NOMO-1 (cell line): ENCODE results near the gene NPAS3.

Experiments
- DNase-seq, 2 experiments: peaks; one replicate each; lab custom pipeline; 2025; ENCODE audit not compliant: unreplicated experiment in 2 of 2; lab: John Stamatoyannopoulos, UW

Gene NPAS3

GRCh38 chr14:33493266-33493665, 554.6 kb downstream of the NPAS3 start:
- no peak for DNase-seq

- no peak for DNase-seq
These were observed 555.3 kb downstream of the NPAS3 start for GRCh38 chr14:33493990-33494389.

GRCh38 chr14:33499687-33500086, 561.0 kb downstream of the NPAS3 start:
- DNase-seq: no peak

GRCh38 chr14:33504246-33505099, 565.8 kb downstream of the NPAS3 start:
- DNase-seq: no peak

GRCh38 chr14:33505266-33505962, 566.7 kb downstream of the NPAS3 start:
- no peak for DNase-seq

GRCh38 chr14:33505963-33506329, 567.3 kb downstream of the NPAS3 start:
- DNase-seq: no peak

- no peak for DNase-seq
These were observed 569.7 kb downstream of the NPAS3 start for GRCh38 chr14:33508126-33509062.

- no peak for DNase-seq
These were observed 570.8 kb downstream of the NPAS3 start for GRCh38 chr14:33509454-33509853.

GRCh38 chr14:33510063-33510481, 571.4 kb downstream of the NPAS3 start:
- DNase-seq: no peak

GRCh38 chr14:33510991-33511390, 572.3 kb downstream of the NPAS3 start:
- DNase-seq: no peak

GRCh38 chr14:33511851-33512640, 573.4 kb downstream of the NPAS3 start:
- no peak for DNase-seq

GRCh38 chr14:33515441-33515840, 576.8 kb downstream of the NPAS3 start:
- no peak for DNase-seq

GRCh38 chr14:33515899-33516298, 577.2 kb downstream of the NPAS3 start:
- DNase-seq: no peak

GRCh38 chr14:33516898-33517436, 578.3 kb downstream of the NPAS3 start:
- DNase-seq: no peak

- DNase-seq: no peak
These were observed 582.5 kb downstream of the NPAS3 start for GRCh38 chr14:33521192-33521591.

- no peak for DNase-seq
These were observed 585.6 kb downstream of the NPAS3 start for GRCh38 chr14:33524244-33524643.

- no peak for DNase-seq
These were observed 586.9 kb downstream of the NPAS3 start for GRCh38 chr14:33525626-33526025.

- DNase-seq: no peak
These were observed 588.5 kb downstream of the NPAS3 start for GRCh38 chr14:33527023-33527634.

GRCh38 chr14:33528655-33529054, 590.0 kb downstream of the NPAS3 start:
- no peak for DNase-seq
